OCI-LY7 (cell line): ENCODE measurements around the gene RAB27B.

Experiments used
- CTCF ChIP-seq: fragments of 200-600 bp; sonication (generic); conservative IDR thresholded peaks from 2 replicates; pipeline ENCODE4 v1.5.1; 2014; ENCODE audit warnings: mild to moderate bottlenecking, antibody characterized with exemption, low read length, moderate library complexity, mixed read lengths
- EZH2phosphoT487 ChIP-seq: fragments of 200-600 bp; sonication (generic); IDR thresholded peaks from 2 replicates; pipeline ENCODE4 v1.6.1; 2018; ENCODE audit warnings: low read depth, borderline replicate concordance, mild to moderate bottlenecking, mixed run types, antibody characterized with exemption, low read length, moderate library complexity, mixed read lengths

DNA sequence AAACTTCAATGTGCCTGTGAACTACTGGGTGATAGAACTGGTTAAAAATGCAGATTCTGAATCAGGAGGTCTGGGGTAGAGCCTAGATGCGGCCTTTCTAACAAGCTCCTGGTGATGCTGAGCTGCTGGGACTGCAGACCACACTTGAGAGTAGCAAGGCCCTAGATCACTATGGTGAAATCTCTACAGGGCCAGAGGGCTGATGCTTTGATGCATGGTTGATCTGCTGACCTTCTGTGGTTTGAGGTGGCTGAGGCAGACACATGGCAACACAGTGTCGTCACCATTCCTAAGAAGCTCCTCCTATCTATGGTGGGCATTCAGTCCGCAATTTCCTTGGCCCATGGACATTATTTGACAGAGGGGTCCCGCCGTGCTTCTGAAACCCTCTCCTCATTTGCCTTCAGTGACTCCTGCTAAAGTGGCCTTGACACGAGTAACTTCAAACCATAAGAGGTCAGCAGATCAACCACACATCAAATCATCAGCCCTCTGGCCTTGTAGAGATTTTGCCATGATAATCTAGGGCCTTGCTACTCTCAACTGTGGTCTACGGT, 111.2 kb downstream of the RAB27B start:
- TF ChIP-seq EZH2phosphoT487 = no peak
- no peak for TF ChIP-seq CTCF
